ENCODE measurements around the gene ADAMTS9. TPM values are rescaled to one million over a fixed set of nuclear protein-coding genes. Genes with fewer than 3 reads are reported as not detected.

Gene ADAMTS9
- polyA plus RNA-seq, 1 experiment: 0.16 TPM

DNA sequence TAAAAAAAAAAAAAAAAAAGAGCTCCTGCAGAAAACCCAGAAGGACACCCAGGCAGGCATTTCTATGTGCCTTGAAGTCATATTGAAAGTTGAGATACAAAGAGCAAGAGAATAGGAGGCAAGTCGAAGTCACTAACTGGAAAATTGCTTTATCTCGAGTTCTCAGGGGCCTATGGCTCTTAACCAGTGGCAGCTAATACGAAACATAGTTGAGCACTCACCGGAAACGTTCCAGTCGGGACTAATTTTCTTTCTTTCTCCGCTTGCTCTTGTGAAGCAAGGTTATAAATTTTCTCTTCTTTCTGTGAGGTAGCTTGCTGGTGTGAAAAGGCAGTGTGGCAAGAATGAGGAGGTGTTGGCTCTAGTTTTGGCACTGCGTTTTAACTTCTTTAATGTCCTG lies 181.5 kb downstream of the ADAMTS9 start:
- TF ChIP-seq, protein P1, sequence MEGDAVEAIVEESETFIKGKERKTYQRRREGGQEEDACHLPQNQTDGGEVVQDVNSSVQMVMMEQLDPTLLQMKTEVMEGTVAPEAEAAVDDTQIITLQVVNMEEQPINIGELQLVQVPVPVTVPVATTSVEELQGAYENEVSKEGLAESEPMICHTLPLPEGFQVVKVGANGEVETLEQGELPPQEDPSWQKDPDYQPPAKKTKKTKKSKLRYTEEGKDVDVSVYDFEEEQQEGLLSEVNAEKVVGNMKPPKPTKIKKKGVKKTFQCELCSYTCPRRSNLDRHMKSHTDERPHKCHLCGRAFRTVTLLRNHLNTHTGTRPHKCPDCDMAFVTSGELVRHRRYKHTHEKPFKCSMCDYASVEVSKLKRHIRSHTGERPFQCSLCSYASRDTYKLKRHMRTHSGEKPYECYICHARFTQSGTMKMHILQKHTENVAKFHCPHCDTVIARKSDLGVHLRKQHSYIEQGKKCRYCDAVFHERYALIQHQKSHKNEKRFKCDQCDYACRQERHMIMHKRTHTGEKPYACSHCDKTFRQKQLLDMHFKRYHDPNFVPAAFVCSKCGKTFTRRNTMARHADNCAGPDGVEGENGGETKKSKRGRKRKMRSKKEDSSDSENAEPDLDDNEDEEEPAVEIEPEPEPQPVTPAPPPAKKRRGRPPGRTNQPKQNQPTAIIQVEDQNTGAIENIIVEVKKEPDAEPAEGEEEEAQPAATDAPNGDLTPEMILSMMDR (IDR thresholded peaks at IDR 0.05; ENCODE audit: insufficient read depth, low read depth, low read length): no peak
- no peak overlapping the region for H3K4me3 ChIP-seq (ENCODE audit: low read depth, low read length)
- ChIA-PET CTCF (interaction anchor here (0.6 kb wide), 1 partner anchor 499 kb away, joined by 3 read pairs; no protein-coding TSS in a partner anchor), POLR2A (no interaction called here)
- H3K36me3 ChIP-seq (ENCODE audit: control insufficient read depth, insufficient read depth, low read length): no peaks in the 10 kb centered on the region
- no peak for DNase-seq (ENCODE audit: low read depth)
- no peaks in the 10 kb centered on the region; the same call in none of the 2 replicates for H3K27me3 ChIP-seq (ENCODE audit: control insufficient read depth, insufficient read depth, low read length)

GRCh38 chr3:64505419-64505818 lies 182.4 kb downstream of the ADAMTS9 start:
- Histone ChIP-seq H3K36me3 (ENCODE audit: control insufficient read depth, insufficient read depth, low read length) (no peaks in the 10 kb centered on the region), H3K4me3 (ENCODE audit: low read depth, low read length) (no peak overlapping the region), H3K27me3 (ENCODE audit: control insufficient read depth, insufficient read depth, low read length) (peaks cover 2% of the 10 kb centered on the region)
- DNase-seq (ENCODE audit: low read depth): no peak
- ChIA-PET CTCF (interaction anchor here (0.6 kb wide), 1 partner anchor 498 kb away, joined by 3 read pairs; no protein-coding TSS in a partner anchor), POLR2A (no interaction called here)
- TF ChIP-seq, protein P1 (IDR thresholded peaks at IDR 0.05; ENCODE audit: insufficient read depth, low read depth, low read length): no peak

DNA sequence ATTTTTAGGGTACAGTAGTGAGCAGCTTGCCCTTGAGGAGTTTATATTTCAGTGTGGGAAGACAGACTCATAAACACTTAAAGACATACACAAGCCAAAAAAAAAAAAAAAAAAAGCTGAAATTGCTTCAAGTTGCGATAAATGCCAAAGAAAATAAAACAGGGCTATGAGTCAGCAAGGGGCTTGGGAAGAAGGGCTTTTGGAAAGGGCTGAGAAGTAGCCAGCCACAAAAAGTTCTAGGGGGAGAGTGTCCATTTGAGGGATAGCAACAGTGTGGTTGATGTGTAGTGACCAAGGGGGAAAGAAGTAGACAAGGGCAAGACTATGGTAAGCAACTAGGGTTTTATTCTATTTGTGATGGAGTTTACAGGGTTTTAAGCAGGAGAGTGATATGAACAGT lies 185.5 kb downstream of the ADAMTS9 start:
- DNase-seq (ENCODE audit: low read depth): no peak

GRCh38 chr3:64501298-64501906 lies 186.4 kb downstream of the ADAMTS9 start:
- POLR2A ChIA-PET: interaction anchor here (0.7 kb wide), 1 partner anchor 852 kb away, joined by 4 read pairs; no protein-coding TSS in a partner anchor
- CTCF ChIA-PET: interaction anchor here (0.8 to 1.2 kb wide), 2 partner anchors 16 to 478 kb away, joined by 3 to 5 read pairs; partner anchors contain the start of gene PSMD6
- Histone ChIP-seq H3K4me3 (ENCODE audit: low read depth, low read length) (no peak overlapping the region), H3K36me3 (ENCODE audit: control insufficient read depth, insufficient read depth, low read length) (no peaks in the 10 kb centered on the region), H3K27me3 (ENCODE audit: control insufficient read depth, insufficient read depth, low read length) (peaks cover 2% of the 10 kb centered on the region; the same call in 1 of the 2 replicates)
- TF ChIP-seq, protein P1 (IDR thresholded peaks at IDR 0.05; ENCODE audit: insufficient read depth, low read depth, low read length): no peak
- no peak for DNase-seq (ENCODE audit: low read depth)

More for the DNA sequence above, 185.5 kb downstream of the ADAMTS9 start:
- POLR2A ChIA-PET: no interaction called here
- peaks cover 2% of the 10 kb centered on the region; the same call in 1 of the 2 replicates for H3K27me3 ChIP-seq (ENCODE audit: control insufficient read depth, insufficient read depth, low read length)
- TF ChIP-seq, protein P1 (IDR thresholded peaks at IDR 0.05; ENCODE audit: insufficient read depth, low read depth, low read length): no peak
- CTCF ChIA-PET: interaction anchor here (0.6 to 0.8 kb wide), 2 partner anchors 17 to 472 kb away, joined by 3 read pairs; no protein-coding TSS in a partner anchor
- no peak overlapping the region for H3K4me3 ChIP-seq (ENCODE audit: low read depth, low read length)
- H3K36me3 ChIP-seq (ENCODE audit: control insufficient read depth, insufficient read depth, low read length): no peaks in the 10 kb centered on the region

GRCh38 chr3:64496786-64497490 lies 190.9 kb downstream of the ADAMTS9 start:
- H3K27me3 ChIP-seq (ENCODE audit: control insufficient read depth, insufficient read depth, low read length): peaks cover 4% of the 10 kb centered on the region
- TF ChIP-seq, protein P1 (IDR thresholded peaks at IDR 0.05; ENCODE audit: insufficient read depth, low read depth, low read length): no peak
- no peak overlapping the region for H3K4me3 ChIP-seq (ENCODE audit: low read depth, low read length)
- no peaks in the 10 kb centered on the region for H3K36me3 ChIP-seq (ENCODE audit: control insufficient read depth, insufficient read depth, low read length)
- DNase-seq (ENCODE audit: low read depth): no peak
- CTCF ChIA-PET: interaction anchor here (1.0 kb wide), 1 partner anchor 33 kb away, joined by 3 read pairs; no protein-coding TSS in a partner anchor
- POLR2A ChIA-PET: no interaction called here

All from BJ (cell line).